ENCODE measurements around the gene PRKAA1.

DNA sequence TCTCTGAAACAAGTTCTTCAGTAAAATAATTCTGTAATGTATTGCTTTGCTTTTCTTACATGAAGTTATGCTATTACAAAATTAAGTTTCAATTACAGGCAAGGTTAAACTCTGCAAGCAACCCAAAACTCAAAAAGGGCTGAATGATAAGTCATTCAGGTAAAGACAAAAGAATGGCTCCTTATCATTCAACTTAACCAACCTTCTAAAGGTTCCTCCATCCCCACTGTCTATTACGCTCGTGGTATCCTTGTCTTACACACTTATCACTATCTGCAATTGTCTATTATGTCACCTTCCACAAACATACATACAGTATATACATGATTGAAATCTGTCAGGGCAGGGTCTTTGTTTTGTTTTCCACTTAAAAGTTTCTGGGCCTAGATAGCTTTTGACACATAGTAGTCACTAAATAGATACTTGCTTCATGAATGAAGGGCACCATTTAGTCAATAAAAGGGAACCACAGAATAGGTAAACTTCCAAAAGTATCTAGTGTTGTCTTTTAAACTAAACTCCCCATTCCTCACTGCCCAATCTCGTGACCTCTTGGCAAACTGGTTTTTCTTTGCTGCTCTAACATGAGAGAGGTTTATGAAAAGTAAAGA, 30.0 kb upstream of the PRKAA1 start:
- TF ChIP-seq, protein P1, sequence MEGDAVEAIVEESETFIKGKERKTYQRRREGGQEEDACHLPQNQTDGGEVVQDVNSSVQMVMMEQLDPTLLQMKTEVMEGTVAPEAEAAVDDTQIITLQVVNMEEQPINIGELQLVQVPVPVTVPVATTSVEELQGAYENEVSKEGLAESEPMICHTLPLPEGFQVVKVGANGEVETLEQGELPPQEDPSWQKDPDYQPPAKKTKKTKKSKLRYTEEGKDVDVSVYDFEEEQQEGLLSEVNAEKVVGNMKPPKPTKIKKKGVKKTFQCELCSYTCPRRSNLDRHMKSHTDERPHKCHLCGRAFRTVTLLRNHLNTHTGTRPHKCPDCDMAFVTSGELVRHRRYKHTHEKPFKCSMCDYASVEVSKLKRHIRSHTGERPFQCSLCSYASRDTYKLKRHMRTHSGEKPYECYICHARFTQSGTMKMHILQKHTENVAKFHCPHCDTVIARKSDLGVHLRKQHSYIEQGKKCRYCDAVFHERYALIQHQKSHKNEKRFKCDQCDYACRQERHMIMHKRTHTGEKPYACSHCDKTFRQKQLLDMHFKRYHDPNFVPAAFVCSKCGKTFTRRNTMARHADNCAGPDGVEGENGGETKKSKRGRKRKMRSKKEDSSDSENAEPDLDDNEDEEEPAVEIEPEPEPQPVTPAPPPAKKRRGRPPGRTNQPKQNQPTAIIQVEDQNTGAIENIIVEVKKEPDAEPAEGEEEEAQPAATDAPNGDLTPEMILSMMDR (IDR thresholded peaks at IDR 0.05): no peak
- no peak for TF ChIP-seq POLR2A (IDR thresholded peaks at IDR 0.05)

All from tibial nerve (tissue), 3 donors.